Chondrocyte (in vitro differentiated cells): ENCODE results near the gene RGS3. TPM values are rescaled to one million over a fixed set of nuclear protein-coding genes. Genes with fewer than 3 reads are reported as not detected.

Experiments
- DNase-seq: peaks from one replicate; pipeline ENCODE4 v3.0.0; 2021; ENCODE audit warnings: mixed read lengths, low spot score
- H3K27ac Mint-ChIP-seq: one replicate; pipeline ENCODE4 v1.8.0; 2021; ENCODE audit warnings: mild to moderate bottlenecking, moderate library complexity, mixed read lengths; ENCODE audit not compliant: unreplicated experiment
- H3K27me3 Mint-ChIP-seq: 2 replicates; pipeline ENCODE4 v1.8.0; 2021; ENCODE audit warnings: low read depth, mixed read lengths
- H3K36me3 Mint-ChIP-seq: 2 replicates; pipeline ENCODE4 v1.8.0; 2021; ENCODE audit warnings: low read depth, mixed read lengths
- H3K4me1 Mint-ChIP-seq: 2 replicates; pipeline ENCODE4 v1.8.0; 2021; ENCODE audit warnings: low read depth, mild to moderate bottlenecking, mixed read lengths
- H3K4me3 Mint-ChIP-seq: one replicate; pipeline ENCODE4 v1.8.0; 2021; ENCODE audit warnings: mild to moderate bottlenecking, moderate library complexity, mixed read lengths; ENCODE audit not compliant: unreplicated experiment
- H3K9me3 Mint-ChIP-seq: 2 replicates; pipeline ENCODE4 v1.8.0; 2021; ENCODE audit warnings: low read depth, mixed read lengths
- total RNA-seq: library from RNA; stranded (reverse); gene quantifications from 3 replicates; pipeline ENCODE4 v1.2.1, GENCODE V29; 2021
- TF ChIP-seq, protein P1 (sequence below): fragments of 200-600 bp; sonication (generic); IDR thresholded peaks from 2 replicates; pipeline ENCODE4 v1.5.0; 2021; ENCODE audit warnings: antibody characterized with exemption, mild to moderate bottlenecking, moderate library complexity

The RGS3 gene
- total RNA-seq, 1 donor from 2014 or later, result 55.2 TPM

DNA sequence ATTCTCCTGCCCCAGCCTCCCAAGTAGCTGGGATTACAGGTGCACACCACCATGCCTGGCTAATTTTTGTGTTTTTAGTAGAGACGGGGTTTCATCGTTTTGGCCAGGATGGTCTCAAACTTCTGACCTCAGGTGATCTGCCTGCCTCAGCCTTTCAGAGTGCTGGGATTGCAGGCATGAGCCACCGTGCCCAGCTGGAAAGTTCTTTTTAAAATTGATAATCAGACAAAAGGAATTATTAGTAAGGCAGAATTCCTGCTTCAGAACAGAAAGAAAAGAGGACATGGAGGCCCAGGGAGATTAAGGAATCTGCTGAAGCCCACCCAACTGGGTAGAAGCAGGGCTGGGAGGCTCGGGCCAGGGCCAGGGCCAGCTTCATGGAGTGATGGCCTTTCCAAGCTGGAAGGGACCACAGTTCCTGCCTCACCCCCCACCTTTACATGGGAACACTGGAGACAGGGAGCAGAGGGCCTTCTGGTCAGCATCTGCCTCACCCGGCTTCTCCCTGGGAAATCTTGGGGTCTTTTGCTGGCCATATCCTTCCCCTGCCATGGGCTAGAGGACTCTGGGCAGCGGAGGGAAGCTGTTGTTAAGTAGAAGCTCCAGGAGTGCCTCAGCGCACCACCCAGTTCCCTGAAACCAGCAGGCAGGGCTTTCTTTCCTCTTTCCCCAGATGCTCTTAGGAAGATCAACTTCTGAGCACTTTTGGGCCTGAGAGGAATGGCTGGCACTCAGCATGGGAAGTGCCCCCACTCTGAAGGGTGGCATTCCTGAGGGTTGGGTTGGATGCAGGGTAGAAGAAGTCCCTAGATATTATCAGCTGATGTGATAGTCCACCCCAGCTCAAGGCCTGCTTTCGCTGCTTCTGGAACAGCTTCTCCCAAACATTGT is 70.1 kb downstream of the RGS3 start:
- Mint-ChIP-seq H3K4me3 (no peak overlapping the region), H3K27me3 (no peaks in the 10 kb centered on the region), H3K36me3 (no peaks in the 10 kb centered on the region), H3K27ac (no peak overlapping the region), H3K4me1 (peaks cover 6% of the 10 kb centered on the region), H3K9me3 (no peaks in the 10 kb centered on the region)
- TF ChIP-seq, protein P1, sequence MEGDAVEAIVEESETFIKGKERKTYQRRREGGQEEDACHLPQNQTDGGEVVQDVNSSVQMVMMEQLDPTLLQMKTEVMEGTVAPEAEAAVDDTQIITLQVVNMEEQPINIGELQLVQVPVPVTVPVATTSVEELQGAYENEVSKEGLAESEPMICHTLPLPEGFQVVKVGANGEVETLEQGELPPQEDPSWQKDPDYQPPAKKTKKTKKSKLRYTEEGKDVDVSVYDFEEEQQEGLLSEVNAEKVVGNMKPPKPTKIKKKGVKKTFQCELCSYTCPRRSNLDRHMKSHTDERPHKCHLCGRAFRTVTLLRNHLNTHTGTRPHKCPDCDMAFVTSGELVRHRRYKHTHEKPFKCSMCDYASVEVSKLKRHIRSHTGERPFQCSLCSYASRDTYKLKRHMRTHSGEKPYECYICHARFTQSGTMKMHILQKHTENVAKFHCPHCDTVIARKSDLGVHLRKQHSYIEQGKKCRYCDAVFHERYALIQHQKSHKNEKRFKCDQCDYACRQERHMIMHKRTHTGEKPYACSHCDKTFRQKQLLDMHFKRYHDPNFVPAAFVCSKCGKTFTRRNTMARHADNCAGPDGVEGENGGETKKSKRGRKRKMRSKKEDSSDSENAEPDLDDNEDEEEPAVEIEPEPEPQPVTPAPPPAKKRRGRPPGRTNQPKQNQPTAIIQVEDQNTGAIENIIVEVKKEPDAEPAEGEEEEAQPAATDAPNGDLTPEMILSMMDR, result no peak
- DNase-seq, result no peak

DNA sequence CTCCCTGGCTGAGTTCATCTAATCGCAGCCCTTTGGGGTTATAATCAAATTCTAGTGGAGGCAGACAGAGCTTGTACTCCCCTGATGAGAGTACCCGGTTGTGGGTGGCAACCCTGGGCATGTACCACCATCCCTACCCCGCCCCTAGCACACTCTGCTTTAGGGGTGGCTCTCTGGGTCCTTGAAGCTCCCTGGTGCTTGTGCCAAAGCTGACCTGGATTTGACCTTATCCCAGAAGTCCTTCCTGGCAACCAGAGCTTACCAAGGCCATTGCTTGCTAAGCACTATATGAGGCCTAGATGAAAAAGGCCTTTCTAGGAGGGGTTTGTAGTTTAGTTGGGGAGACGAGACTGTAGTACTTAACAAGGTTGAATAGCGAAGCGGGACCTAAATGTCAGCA is 72.2 kb downstream of the RGS3 start:
- Mint-ChIP-seq H3K4me1 (peaks cover 6% of the 10 kb centered on the region), H3K27ac (no peak overlapping the region), H3K9me3 (no peaks in the 10 kb centered on the region), H3K36me3 (no peaks in the 10 kb centered on the region), H3K4me3 (no peak overlapping the region), H3K27me3 (no peaks in the 10 kb centered on the region)
- TF ChIP-seq, protein P1, result no peak
- DNase-seq, result no peak

DNA sequence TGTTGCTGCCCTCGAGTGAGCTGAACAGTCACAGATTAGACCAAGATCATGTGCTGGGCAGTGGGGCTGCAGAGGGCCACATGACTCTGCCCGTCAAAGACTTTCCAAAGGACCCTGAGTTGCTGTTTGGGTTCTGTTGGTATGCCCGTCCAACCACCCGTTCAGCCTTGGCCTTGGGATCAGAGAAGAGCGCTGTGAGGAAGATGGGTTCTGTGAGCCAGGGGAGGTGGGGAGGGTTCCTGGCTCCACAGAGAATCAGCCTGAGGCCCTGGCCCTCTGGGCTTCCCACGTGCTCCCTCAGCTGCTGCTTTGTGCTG is 72.6 kb downstream of the RGS3 start:
- TF ChIP-seq, protein P1, result no peak

DNA sequence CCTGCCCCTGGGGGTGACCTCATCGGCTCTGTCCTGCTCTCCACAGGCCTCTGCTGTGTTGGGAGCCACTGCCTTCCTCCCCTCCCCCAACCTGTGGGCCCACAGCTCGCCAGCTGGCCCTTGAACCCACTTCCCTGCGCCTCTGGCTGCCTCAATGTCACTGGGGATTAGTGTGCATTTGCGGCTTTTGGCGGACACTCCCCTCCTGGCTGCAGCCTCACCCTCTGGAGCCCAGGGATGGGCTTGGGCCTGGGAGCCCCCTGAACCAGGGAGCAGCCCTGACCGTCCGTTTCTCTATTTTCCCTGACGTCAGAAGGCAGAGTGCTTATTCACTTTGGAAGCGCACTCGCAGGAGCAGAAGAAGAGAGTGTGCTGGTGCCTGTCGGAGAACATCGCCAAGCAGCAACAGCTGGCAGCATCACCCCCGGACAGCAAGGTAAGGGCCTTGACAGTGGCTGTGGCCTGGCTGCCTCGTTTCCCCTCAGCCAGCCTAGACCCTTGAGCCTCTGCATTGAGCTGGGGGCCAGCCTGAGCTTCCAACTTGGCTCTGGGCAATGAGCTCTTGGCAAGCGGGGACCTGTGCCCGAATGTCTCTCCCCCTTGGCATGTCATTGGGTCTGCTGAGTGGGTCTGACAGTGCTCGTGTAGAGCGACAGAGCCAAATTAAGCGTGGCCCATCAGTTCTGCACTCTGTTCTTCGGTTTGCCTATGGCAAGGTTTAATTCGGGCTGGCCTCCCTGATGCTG is 73.1 kb downstream of the RGS3 start:
- Mint-ChIP-seq H3K4me1 (peaks cover 10% of the 10 kb centered on the region), H3K9me3 (no peaks in the 10 kb centered on the region), H3K36me3 (no peaks in the 10 kb centered on the region), H3K4me3 (no peak overlapping the region), H3K27me3 (no peaks in the 10 kb centered on the region), H3K27ac (no peak overlapping the region)
- TF ChIP-seq, protein P1, result no peak
- no peak for DNase-seq

More for the DNA sequence above, 72.6 kb downstream of the RGS3 start:
- DNase-seq, result no peak
- no peak overlapping the region for H3K27ac Mint-ChIP-seq
- no peaks in the 10 kb centered on the region for H3K9me3 Mint-ChIP-seq
- H3K27me3 Mint-ChIP-seq, result no peaks in the 10 kb centered on the region
- no peak overlapping the region for H3K4me3 Mint-ChIP-seq
- H3K4me1 Mint-ChIP-seq, result peaks cover 9% of the 10 kb centered on the region
- H3K36me3 Mint-ChIP-seq, result no peaks in the 10 kb centered on the region

DNA sequence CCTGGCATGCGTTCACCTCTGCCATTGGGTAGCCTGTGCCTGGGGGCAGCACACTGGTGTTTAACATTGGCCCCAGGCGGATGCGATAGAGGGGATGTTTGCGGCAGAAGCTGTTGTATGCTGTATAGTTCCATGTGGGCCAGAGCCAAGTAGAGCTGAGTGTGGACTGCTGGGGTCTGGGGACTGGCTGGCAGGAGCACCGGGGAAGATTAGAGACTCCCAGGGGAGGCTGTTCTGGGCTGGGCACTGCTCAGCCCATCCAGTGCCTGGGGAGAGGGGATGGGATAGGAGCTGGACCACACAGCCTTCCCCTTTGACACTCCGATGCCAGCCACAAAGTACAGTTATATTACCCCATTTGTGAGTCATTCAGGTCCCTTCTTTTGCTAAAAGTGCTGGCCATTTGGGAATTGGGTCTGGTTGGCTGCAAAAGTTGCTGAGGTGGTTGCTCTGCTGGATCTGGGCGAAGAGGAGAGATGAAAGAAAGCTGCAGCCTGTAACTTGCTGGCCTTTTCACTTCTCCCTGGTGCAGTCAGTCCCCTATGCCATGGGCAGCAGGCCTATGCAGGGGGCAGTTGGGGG is 73.8 kb downstream of the RGS3 start:
- TF ChIP-seq, protein P1, result no peak
- peaks cover 10% of the 10 kb centered on the region for H3K4me1 Mint-ChIP-seq

More for the DNA sequence above, 73.8 kb downstream of the RGS3 start:
- no peak for DNase-seq
- no peaks in the 10 kb centered on the region for H3K27me3 Mint-ChIP-seq
- H3K4me3 Mint-ChIP-seq, result no peak overlapping the region
- H3K36me3 Mint-ChIP-seq, result no peaks in the 10 kb centered on the region
- H3K27ac Mint-ChIP-seq, result no peak overlapping the region
- no peaks in the 10 kb centered on the region for H3K9me3 Mint-ChIP-seq
